HT-29 (cell line): ENCODE measurements around the gene RAET1G. TPM values are rescaled to one million over a fixed set of nuclear protein-coding genes. Genes with fewer than 3 reads are reported as not detected.
"Not testable (repeated sequence)": the region's sequence is repeated elsewhere in the genome, so short reads cannot be mapped to it uniquely, and the experiment has no call there.

Source experiments
- DNase-seq: peaks from one replicate; pipeline ENCODE4 v3.0.0-alpha.2; 2015; ENCODE audit warnings: low spot score
- total RNA-seq: library from RNA; depleted of rRNA; stranded (reverse); fragments of >200 nt; shearing (Covaris generic); gene quantifications from 2 replicates; pipeline ENCODE4 v1.2.3, GENCODE V29; 2014

The RAET1G gene
- total RNA-seq, 1 experiment from 2014 or later: 0.51 TPM

DNA sequence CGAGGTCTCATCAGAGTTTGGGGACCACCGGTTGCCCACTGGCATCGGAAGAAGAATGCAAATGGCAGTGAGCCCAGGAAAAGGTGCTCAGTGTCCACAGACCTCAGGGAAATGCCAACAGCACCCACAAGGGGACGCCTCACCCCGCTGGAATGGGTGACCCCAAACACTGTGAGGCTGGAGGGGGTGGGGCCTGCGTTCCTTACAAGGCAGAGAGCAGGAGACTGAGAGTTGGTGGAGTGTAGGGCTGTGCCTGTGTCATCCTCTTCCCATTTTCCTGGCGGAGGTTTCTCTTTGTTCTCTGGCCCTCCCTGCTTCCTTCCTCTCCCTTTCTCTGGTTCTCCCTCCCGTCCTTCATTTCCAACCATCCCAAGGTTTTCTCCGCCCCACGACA lies 31.0 kb upstream of the RAET1G start:
- not testable (repeated sequence) for DNase-seq

DNA sequence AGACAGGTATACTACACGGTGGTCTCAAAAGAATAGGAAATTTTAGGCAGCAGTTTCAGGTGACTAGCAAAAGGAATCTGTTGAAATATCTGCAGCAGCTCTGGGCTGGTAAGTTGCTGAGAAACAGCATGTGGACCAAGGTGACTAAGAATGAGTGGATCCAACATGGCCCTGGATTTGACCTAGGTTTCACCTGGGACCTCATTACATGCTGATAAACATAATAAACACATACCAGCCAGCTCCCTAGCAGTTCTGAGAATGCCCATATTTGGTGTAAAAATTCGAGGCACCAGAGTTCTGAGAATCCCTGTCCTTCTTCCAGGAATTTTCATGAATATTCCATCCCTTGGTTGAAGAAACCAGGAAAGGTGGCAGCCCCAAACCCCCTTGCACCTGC lies 30.5 kb upstream of the RAET1G start:
- DNase-seq: not testable (repeated sequence)

DNA sequence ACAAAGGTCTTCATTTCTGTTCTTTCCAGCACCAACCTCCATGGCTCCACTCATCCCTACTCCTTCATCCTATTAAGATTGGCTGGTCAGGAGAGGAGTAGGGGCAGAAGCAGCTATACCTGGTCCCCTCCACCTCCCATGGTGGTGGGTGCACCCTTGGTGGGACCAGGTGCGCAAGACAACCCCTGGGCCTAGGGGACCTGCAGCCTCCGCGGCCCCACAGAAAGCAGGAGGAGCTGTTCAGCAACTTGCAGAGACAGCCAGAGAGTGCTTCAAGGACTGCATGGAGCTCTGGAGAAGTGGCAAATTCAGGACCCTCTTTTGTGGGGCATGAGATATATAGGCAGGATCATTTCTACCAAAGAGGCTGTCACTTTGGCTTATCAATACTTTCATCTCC lies 28.7 kb upstream of the RAET1G start:
- DNase-seq: no peak

DNA sequence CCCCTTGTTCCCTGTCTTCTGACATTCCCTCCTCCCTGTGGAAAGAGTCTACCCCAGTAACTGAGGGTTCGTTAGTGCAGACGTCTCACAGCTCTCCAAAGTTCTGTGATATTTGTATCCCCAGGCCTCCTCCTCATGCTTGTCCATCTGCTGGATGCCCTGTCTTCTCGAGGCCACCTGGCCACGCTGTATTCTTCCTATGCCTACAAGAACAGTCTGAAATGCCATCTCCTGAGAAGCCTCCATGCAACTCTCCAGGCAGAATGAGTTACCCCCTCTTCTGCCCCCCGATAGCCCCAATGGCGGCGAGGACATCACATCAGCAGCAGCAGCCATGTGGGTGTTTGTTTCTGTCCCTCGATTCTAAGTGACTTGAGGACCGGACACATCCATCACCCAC lies 28.2 kb upstream of the RAET1G start:
- no peak for DNase-seq

DNA sequence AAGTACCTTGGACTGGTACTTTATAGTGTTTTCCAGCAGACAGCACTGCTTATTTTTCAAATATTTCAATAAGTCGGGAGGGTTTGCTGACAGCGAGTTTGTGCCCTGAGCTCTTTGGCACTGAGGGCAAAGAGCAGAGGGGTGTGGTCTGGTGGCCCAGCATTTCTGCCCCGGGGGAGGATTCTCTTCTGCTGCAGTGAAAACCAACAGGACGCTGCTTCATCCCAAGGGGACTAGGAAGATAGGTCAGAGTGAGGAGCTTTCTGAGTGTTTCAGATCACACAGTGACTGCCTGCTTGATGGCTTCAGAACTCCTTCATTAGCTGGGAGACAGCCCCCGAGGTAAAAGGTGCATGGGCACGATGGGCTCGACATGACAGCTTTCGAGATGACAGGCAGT lies 27.5 kb upstream of the RAET1G start:
- no peak for DNase-seq

DNA sequence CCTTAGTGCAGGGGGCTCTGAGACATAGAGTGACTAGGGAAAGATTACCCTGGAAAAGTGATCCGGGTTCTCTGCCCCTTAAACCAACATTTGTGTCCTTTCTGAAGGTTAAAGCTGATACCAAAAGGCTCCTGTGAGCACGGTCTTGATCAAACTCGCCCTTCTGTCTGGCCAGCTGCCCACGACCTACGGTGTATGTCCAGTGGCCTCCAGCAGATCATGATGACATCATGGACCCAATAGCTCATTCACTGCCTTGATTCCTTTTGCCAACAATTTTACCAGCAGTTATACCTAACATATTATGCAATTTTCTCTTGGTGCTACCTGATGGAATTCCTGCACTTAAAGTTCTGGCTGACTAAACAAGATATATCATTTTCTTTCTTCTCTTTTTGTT lies 25.7 kb upstream of the RAET1G start:
- DNase-seq: no peak

DNA sequence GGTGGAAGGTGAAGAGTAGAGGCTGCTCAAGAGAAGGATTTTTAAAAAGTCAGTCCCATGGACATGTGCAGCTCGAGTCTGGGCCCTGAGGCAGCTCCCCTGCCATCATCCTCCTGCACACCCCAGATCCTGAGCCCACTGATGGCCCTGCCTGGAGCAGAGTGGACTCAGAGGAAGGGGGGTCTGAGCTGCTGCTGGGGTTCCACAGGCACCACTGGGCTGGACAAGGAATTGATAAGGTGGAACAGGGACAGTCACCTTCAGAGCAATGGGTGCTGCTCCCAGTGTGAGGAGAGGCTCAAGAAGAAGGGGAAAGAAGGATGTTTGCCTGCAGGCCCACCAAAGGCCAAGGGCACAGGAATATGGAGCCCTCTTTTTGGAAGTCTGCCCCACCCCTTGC lies 25.1 kb upstream of the RAET1G start:
- no peak for DNase-seq

DNA sequence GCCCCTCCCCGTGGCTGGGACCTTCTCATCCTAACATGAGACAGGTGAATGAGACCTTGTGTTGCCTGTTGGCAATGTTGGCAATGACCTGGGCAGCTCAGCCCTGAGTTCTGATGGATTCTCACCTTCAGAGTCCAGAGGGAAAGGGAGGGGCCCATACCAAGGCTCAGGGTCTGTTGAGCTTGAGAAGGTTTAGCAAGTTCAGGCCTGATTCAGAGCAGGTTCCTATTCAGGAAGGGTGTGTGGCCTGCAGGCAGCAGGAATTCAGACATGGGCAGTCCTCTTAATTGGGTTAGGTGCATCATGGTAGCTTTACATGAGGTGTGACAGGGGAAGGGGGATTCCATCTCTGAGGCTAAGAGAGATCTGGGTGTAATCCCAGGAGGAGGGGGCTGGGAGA lies 24.6 kb upstream of the RAET1G start:
- not testable (repeated sequence) for DNase-seq

DNA sequence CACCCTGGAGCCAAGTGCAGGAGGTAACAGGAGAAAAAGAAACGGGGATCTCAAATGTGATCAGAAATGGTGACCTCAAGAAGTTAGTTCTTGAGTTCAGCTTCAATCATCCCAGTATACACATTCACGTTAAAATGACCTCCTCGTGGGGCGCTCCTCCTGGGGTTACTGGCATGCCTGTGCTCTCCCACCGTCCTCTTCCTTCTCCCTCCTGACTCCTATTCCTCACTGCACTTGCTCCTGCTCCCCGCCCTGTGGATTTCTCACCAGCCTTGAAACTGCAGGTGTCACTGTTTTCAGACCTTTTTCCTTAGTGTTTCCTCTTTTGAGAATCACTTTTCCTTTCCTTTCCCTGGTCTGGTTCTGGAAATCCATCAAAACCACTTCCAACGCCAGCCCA lies 23.7 kb upstream of the RAET1G start:
- not testable (repeated sequence) for DNase-seq

DNA sequence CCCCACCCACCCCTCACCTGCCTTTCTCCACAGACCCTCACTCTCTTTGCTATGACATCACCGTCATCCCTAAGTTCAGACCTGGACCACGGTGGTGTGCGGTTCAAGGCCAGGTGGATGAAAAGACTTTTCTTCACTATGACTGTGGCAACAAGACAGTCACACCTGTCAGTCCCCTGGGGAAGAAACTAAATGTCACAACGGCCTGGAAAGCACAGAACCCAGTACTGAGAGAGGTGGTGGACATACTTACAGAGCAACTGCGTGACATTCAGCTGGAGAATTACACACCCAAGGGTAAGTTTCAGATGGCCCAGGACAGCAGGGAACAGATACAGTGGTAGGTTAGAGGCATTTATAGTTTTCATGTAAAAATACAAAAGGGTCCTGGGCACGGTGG lies 22.4 kb upstream of the RAET1G start:
- DNase-seq: not testable (repeated sequence)

DNA sequence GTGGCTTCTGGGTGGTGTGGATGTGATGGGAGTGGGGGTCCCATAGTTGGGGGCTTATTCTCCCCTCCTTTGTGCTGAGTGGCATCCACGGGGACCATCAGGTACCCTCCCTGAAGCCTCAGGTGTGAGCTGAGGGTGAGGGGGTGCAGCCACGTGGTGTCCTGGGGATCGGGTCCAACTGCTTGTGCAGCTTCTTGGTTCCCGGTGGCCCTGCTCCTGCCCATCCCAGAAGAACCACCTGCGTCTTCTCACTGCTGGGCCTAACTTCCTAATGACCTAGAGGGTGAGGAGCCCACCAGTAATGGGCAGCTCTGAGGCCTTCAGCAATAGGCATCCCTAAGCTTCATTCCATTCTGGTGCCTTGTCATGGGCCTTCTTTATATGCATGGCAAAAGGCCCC lies 20.4 kb upstream of the RAET1G start:
- DNase-seq: not testable (repeated sequence)

DNA sequence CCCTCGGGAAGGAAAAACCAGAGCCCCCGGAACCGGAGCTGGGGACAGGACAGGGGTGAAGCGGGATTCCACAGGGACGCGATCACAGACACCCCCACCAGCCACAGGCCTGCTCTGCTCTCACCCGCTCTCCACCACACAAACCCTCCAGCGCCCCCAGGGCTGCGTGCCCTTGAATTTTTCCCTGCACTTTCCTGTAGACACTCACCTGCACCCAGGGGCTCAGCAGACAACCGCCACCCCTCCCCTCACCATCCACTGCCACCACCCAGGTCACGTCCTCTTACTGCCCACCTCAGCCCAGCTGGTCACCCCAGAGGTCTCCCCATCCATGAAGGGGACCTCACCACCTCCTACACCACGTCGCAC lies 19.5 kb upstream of the RAET1G start:
- DNase-seq: no peak

DNA sequence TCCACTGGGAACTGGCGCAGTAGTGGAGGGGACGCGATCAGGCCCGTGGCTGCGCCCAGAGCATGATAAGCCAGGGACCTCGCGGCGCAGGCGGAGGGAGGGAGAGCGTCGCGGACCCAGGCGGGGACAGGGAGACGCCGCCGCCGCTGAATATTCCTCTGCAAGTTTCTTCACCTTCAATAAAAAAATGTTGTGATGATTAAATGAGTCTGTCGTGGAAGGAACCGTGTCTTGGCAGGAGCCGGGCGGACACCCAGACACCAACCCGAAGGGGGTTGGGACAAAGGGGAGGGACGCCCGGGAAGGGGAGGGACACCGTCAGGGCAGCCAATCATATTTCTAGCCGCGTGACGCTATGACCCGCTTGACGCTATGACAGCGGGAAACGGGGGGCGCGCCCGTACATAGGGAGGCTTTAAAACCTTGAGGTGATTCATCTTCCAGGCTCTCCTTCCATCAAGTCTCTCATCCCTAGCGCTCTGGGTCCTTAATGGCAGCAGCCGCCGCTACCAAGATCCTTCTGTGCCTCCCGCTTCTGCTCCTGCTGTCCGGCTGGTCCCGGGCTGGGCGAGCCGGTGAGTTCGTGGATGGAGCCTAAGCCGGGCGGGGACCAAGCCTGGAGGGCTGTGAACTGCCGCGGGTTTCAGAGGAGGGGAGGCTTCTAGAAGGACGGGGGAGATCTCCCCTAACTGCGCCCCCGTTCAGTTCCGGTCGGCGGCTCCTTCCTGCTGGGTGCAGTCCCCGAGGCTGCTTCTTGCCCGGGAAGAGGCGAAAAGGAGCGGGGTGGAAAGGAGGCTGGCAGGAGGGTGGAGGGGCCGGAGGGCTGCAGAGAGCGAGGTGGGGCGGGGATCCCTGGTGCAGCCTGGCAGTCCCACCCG lies 18.9 kb upstream of the RAET1G start, which contains the start of gene ULBP2:
TSS of gene ULBP2 (plus strand) at position 432 of the 878 bp plus-strand sequence. CDS start at position 491, 59 bp downstream.
- DNase-seq: peak; percentile 73

DNA sequence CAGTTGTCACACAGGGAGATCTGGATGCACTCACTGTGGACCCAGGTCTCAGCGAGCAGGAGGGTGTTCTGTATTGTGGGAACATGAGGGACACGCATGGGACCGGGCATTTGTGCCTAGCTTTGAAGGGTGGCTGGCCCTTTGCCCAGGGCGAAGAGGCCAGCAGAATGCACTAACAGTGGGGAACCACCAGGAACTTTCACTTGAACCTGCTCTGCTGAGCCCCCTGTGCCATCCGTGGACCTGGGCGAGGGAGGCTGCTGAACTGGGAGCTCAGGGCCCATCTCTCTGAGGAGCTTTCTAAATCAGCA lies 17.7 kb upstream of the RAET1G start:
- DNase-seq: no peak

DNA sequence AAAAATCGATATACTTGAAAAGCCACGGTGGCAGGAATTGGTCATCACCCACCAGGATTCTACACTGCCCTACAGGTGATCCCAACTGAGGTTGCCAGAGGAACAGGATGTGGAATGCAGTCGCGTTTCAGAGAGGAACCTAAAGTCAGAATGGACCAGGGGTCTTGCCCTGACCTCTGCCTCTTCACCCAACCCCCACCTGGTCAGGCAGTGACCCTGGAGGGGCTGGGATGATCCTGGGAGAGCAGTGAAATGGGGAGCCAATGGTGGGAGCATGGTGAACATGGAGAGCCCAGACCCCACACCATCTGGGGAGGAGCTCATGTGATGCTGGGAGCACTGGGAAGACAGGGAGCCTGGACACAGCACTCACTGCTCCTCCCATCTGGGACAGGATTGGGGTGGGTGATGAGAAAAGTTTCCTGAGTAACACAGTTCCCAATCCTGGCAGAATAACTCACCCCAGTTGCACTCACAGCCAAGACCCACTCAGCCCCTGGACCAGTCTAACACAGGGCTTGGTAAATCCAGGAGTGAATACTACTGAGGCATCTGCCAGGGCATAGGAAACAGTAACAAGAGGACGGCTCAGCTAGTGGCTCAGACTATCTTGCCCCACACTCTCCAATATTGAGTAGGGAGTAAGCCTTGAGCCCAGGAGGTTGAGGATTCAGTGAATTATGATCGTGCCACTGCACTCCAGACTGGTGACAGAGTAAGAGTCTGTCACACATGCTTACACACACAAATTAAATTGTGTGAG lies 17.2 kb upstream of the RAET1G start:
- DNase-seq: no peak

DNA sequence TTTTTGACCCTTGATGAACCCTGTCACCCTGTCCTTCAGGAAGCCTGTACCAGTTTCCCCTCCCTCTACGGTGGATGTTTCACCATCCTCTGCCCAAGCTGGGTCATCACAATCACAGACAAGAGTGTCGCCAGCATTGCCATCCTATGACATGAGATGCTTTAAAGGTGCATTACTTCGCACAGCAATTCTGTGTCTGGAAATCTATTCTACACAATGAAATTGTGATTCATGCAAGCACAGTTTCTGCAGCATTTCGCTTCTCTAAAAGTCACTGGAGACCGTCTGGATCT lies 16.4 kb upstream of the RAET1G start:
- no peak for DNase-seq

DNA sequence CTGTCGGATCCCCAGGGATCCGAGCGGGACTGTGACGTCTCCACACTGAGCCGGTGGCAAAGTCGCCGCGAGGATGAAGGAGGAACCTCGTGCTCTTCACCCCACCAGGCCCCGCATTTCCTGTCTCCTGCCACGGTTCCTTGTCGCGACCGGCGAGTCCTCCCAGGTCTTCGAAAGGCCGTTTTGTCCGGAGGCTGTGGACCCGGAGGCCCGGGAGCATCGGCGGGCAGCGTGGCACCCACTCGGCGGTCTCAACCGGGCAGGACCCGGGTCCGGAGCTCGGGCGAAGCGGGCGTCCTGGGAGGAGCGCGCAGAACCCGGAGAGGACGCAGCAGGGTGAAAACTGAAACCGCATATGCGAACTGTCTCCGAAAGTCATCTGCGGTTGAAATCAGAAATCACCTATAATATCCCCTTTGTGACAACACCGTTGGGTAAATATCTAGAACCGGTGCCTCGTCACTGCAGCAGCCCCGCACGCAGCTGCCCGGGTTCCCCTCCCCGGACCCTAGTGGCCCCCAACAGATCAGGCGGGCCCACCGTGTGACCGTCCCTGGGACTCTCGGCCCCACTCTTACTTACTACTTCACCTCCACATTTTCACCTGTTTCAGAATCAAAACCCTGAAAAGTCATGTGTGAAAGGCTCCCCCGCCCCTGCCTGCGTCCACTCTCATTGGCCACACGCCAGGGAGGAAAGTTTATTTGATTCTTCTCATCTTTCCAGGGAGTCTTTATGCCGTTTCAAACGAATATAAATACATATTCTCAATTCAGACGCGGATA lies 15.8 kb upstream of the RAET1G start:
- peak; percentile 13 for DNase-seq

DNA sequence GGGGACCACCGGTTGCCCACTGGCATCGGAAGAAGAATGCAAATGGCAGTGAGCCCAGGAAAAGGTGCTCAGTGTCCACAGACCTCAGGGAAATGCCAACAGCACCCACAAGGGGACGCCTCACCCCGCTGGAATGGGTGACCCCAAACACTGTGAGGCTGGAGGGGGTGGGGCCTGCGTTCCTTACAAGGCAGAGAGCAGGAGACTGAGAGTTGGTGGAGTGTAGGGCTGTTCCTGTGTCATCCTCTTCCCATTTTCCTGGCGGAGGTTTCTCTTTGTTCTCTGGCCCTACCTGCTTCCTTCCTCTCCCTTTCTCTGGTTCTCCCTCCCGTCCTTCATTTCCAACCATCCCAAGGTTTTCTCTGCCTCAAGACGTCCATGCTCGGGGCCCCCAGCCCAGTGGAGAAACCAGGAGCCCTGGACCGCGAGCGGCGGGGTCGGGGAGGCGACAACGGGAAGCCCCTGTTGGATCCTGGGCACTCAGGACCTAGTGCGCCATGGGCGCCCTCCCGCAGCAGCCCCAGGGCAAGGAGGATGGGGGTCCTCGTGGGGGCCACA lies 15.2 kb upstream of the RAET1G start:
- DNase-seq: peak; percentile 3

DNA sequence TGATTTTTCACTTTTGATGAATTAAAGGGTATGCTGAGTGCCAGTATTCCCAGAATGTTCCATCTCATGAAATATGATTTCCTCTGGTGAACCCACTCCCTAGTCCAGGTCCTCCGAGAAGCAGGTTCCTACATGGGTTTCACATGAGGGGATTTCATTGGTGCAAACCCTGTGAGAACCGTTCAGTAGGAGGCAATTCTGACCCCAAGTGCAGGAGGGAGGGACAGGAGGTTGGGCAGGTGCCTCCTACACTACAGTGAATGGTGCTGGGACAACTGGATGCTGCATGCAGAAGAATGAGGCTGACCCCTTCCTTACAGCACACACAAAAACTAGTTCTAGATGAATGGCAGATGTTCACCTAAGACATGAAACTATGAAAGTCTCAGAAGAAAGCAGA lies 13.8 kb upstream of the RAET1G start:
- DNase-seq: no peak

DNA sequence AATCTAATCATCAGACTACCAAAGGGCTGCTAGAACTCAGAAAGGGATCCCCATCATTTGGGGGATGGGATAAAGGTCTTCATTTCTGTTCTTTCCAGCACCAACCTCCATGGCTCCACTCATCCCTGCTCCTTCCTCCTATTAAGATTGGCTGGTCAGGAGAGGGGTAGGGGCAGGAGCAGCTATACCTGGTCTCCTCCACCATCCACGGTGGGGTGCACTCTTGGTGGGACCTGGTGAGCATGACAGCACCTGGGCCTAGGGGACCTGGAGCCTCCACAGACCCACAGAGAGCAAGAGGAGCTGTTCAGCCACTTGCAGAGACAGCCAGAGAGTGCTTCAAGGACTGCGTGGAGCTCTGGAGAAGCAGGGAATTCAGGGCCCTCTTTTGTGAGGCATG lies 12.7 kb upstream of the RAET1G start:
- no peak for DNase-seq

DNA sequence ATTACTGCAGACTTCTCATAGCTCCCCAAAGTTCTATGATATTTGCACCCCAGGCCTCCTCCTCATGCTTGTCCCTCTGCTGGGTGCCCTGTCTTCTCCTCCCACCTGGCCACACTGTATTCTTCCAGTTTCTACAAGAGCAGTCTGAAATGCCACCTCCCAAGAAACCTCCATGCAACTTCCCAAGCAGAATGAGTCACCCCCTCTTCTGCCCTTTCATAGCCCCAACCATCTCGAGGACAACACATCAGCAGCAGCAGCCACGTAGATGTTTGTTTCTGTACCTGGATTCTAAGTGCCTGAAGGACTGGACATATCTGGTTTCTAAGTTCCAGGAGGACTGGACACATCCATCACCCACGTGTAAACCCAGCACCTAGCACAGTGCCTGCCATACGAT lies 12.3 kb upstream of the RAET1G start:
- no peak for DNase-seq
